HG03432 (cell line): ENCODE measurements around the gene MAD1L1.
"Not testable (repeated sequence)": the region's sequence is repeated elsewhere in the genome, so short reads cannot be mapped to it uniquely, and the experiment has no call there.

ENCODE experiments used
- ATAC-seq: cut with Tn5 transposase; IDR thresholded peaks from one replicate; pipeline ENCODE4 v1.9.1; 2021; ENCODE audit warnings: mild to moderate bottlenecking, moderate library complexity; ENCODE audit not compliant: unreplicated experiment

MAD1L1 gene

GRCh38 chr7:2232766-2233520 is at the start of gene MAD1L1:
MAD1L1 (minus strand) TSS chr7:2232945; CDS start chr7:2230133, 2,812 bp downstream.
- peak; percentile 80 for ATAC-seq

- ATAC-seq: no peak
Observed at GRCh38 chr7:2282185-2282751, 49.5 kb upstream of the MAD1L1 start.

- no peak for ATAC-seq
Observed at GRCh38 chr7:2281541-2281940, 48.8 kb upstream of the MAD1L1 start.

- ATAC-seq: no peak
Observed at GRCh38 chr7:2280424-2280823, 47.7 kb upstream of the MAD1L1 start.

GRCh38 chr7:2279896-2280295 is 47.2 kb upstream of the MAD1L1 start:
- ATAC-seq: no peak

- no peak for ATAC-seq
Observed at GRCh38 chr7:2278026-2278425, 45.3 kb upstream of the MAD1L1 start.

GRCh38 chr7:2276107-2276506 is 43.4 kb upstream of the MAD1L1 start:
- no peak for ATAC-seq

GRCh38 chr7:2275101-2275500 is 42.4 kb upstream of the MAD1L1 start:
- no peak for ATAC-seq

GRCh38 chr7:2274666-2275065 is 41.9 kb upstream of the MAD1L1 start:
- ATAC-seq: no peak

GRCh38 chr7:2273866-2274265 is 41.1 kb upstream of the MAD1L1 start:
- no peak for ATAC-seq

- ATAC-seq: no peak
Observed at GRCh38 chr7:2272031-2272430, 39.3 kb upstream of the MAD1L1 start.

- ATAC-seq: no peak
Observed at GRCh38 chr7:2271273-2272026, 38.7 kb upstream of the MAD1L1 start.

GRCh38 chr7:2270495-2270894 is 37.8 kb upstream of the MAD1L1 start:
- ATAC-seq: no peak

GRCh38 chr7:2269991-2270460 is 37.3 kb upstream of the MAD1L1 start:
- no peak for ATAC-seq

GRCh38 chr7:2269089-2269990 is 36.6 kb upstream of the MAD1L1 start:
- ATAC-seq: not testable (repeated sequence)

- no peak for ATAC-seq
Observed at GRCh38 chr7:2266911-2267310, 34.2 kb upstream of the MAD1L1 start.

GRCh38 chr7:2264158-2264557 is 31.4 kb upstream of the MAD1L1 start:
- no peak for ATAC-seq

GRCh38 chr7:2263176-2263575 is 30.4 kb upstream of the MAD1L1 start:
- no peak for ATAC-seq

- no peak for ATAC-seq
Observed at GRCh38 chr7:2261611-2262010, 28.9 kb upstream of the MAD1L1 start.

GRCh38 chr7:2260820-2261219 is 28.1 kb upstream of the MAD1L1 start:
- ATAC-seq: no peak

GRCh38 chr7:2259480-2259879 is 26.7 kb upstream of the MAD1L1 start:
- ATAC-seq: no peak
